DND-41 (cell line): Measurements from ENCODE around the gene CMSS1.

Experiments
- ATAC-seq: fragments of 200-7000 bp; cut with Tn5 transposase; 3 replicates; pipeline ENCODE4 v1.9.1; 2021; ENCODE audit warnings: low read depth; ENCODE audit not compliant: insufficient read depth
- DNase-seq: peaks from one replicate; pipeline ENCODE4 v3.0.0-alpha.2; 2020
- H2AFZ ChIP-seq: 2 replicates; pipeline ENCODE4 v1.6.0; 2012; ENCODE audit warnings: low read depth, low read length
- H3K27ac ChIP-seq: 2 replicates; pipeline ENCODE4 v1.5.1; 2012; ENCODE audit warnings: low read length, inconsistent platforms
- H3K27me3 ChIP-seq: fragments of 200-600 bp; sonication (generic); 2 replicates; pipeline ENCODE4 v1.6.0; 2012; ENCODE audit warnings: low read length, mild to moderate bottlenecking, inconsistent platforms; ENCODE audit not compliant: insufficient read depth, poor library complexity
- H3K36me3 ChIP-seq: 2 replicates; pipeline ENCODE4 v1.5.1; 2012; ENCODE audit warnings: low read length, inconsistent platforms; ENCODE audit not compliant: insufficient read depth
- H3K4me1 ChIP-seq: 2 replicates; pipeline ENCODE4 v1.5.1; 2012; ENCODE audit warnings: mild to moderate bottlenecking, low read length; ENCODE audit not compliant: insufficient read depth
- H3K4me2 ChIP-seq: 2 replicates; pipeline ENCODE4 v1.6.0; 2012; ENCODE audit warnings: mild to moderate bottlenecking, moderate library complexity, low read length, inconsistent platforms; ENCODE audit not compliant: insufficient read depth
- H3K4me3 ChIP-seq, 2 experiments: fragments of 200-600 bp in 1 of 2; shearing (Covaris generic) in 1 of 2; 2 replicates each; pipeline ENCODE4 v1.5.1; 2012 to 2016; ENCODE audit warnings: inconsistent platforms in 2 of 2, low read length in 2 of 2, mild to moderate bottlenecking in 2 of 2, low read depth in 1 of 2, moderate library complexity in 1 of 2
- H3K79me2 ChIP-seq: 2 replicates; pipeline ENCODE4 v1.6.0; 2012; ENCODE audit warnings: low read length, inconsistent platforms; ENCODE audit not compliant: insufficient read depth
- H3K9ac ChIP-seq: 2 replicates; pipeline ENCODE4 v1.6.0; 2012; ENCODE audit warnings: low read depth, mild to moderate bottlenecking, inconsistent platforms, low read length, moderate library complexity
- H3K9me3 ChIP-seq: 2 replicates; pipeline ENCODE4 v1.5.1; 2012; ENCODE audit warnings: low read length, moderate library complexity, mild to moderate bottlenecking, inconsistent platforms; ENCODE audit not compliant: insufficient read depth, severe bottlenecking
- H4K20me1 ChIP-seq: 2 replicates; pipeline ENCODE4 v1.6.0; 2012; ENCODE audit warnings: low read length; ENCODE audit not compliant: insufficient read depth
- CTCF ChIP-seq: IDR thresholded peaks from 2 replicates; pipeline ENCODE4 v1.5.1; 2012; ENCODE audit warnings: borderline replicate concordance, low read length, moderate library complexity, mild to moderate bottlenecking; ENCODE audit not compliant: poor library complexity, severe bottlenecking; ENCODE audit errors: extremely low read depth
- EZH2 ChIP-seq: IDR thresholded peaks from 3 replicates; pipeline ENCODE4 v1.6.1; 2012; ENCODE audit warnings: borderline replicate concordance, low read depth, mild to moderate bottlenecking, moderate library complexity, low read length, inconsistent platforms; ENCODE audit not compliant: severe bottlenecking

The CMSS1 gene

DNA sequence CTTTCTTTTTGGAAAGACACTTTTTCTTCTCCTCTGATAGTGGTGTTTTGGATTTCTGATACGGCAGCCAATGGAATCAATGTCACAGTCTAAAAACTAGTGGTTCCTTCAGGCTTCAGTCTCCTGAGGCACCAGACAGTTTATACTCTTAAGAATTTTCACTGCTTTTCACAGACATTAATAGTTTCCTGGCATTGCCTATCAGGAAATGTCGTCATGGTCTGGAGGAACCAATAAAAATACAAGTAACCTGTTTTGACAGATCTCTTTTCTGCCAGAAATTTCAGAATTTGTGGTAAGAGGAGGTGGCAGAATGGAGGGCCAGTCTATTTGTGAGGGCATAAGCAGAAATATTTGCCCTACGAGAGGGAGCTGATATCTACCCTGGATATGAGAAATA, 251.8 kb downstream of the CMSS1 start:
- H3K4me3 ChIP-seq = no peak overlapping the region
- ATAC-seq = no peak
- no peaks in the 10 kb centered on the region for H3K36me3 ChIP-seq

GRCh38 chr3:100072326-100073048, 254.8 kb downstream of the CMSS1 start:
- H3K27ac ChIP-seq = 0 out of 2 replicates have a peak overlapping the region, but pooled peaks have one; percentile 11
- H2AFZ ChIP-seq = no peak overlapping the region
- TF ChIP-seq EZH2 = no peak
- TF ChIP-seq CTCF = no peak
- peak; percentile 39 for DNase-seq
- peaks cover 31% of the 10 kb centered on the region for H3K4me1 ChIP-seq
- H3K36me3 ChIP-seq = no peaks in the 10 kb centered on the region
- no peak overlapping the region for H3K4me3 ChIP-seq
- H3K79me2 ChIP-seq = no peaks in the 10 kb centered on the region
- H3K27me3 ChIP-seq = no peaks in the 10 kb centered on the region
- H3K4me2 ChIP-seq = no peak overlapping the region
- no peak overlapping the region for H3K9ac ChIP-seq
- H3K9me3 ChIP-seq = no peaks in the 10 kb centered on the region
- no peaks in the 10 kb centered on the region for H4K20me1 ChIP-seq
- peak; percentile 75 for ATAC-seq

More for the DNA sequence above, 251.8 kb downstream of the CMSS1 start:
- Histone ChIP-seq H3K27me3 (no peaks in the 10 kb centered on the region), H2AFZ (no peak overlapping the region), H3K4me2 (no peak overlapping the region), H3K27ac (no peak overlapping the region), H3K9me3 (no peaks in the 10 kb centered on the region), H3K9ac (no peak overlapping the region), H3K4me1 (peaks cover 31% of the 10 kb centered on the region), H3K79me2 (no peaks in the 10 kb centered on the region), H4K20me1 (no peaks in the 10 kb centered on the region)
- TF ChIP-seq CTCF (no peak), EZH2 (no peak)
- no peak for DNase-seq

DNA sequence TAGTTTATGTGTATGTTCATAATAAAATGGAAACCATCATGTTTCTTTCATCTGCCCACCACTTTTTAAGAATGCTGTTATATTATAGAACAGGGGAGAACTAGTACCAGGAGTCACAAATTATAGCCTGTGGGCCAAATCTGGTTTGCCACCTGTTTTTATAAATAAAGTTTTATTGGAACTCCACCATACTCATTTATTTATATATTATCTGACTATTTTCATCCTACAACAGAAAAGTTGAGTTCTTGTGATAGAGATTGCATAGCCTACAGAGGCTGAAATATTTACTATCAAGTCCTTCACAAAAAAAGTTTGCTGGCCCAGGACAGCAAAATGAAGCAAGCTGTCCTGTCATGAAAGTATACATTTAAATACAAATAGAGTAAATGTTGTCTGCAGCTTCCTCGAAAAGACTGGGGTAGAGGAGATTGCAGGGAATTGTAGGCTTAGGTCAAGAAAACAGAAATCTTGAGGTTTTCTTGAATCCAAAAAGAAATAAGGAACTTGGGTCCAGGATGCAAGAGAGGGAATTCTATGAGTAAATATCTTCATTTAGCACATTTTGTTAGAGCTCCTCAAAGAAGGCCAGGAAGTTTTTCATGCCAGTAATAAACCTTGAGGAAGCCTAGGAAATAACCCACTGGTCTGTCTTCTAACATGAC, 255.5 kb downstream of the CMSS1 start:
- Histone ChIP-seq H3K9ac (no peak overlapping the region), H3K4me2 (peak overlapping the region; percentile 35; the same call in 1 of the 2 replicates), H3K9me3 (no peaks in the 10 kb centered on the region), H2AFZ (peak overlapping the region; percentile 2; the same call in 1 of the 2 replicates), H3K79me2 (no peaks in the 10 kb centered on the region), H4K20me1 (no peaks in the 10 kb centered on the region), H3K27me3 (no peaks in the 10 kb centered on the region), H3K4me3 (no peak overlapping the region), H3K36me3 (no peaks in the 10 kb centered on the region), H3K4me1 (peaks cover 31% of the 10 kb centered on the region), H3K27ac (peak overlapping the region; percentile 22; the same call in 1 of the 2 replicates)
- 0 out of 3 replicates have a peak, but pooled peaks have one; percentile 1 for ATAC-seq
- no peak for TF ChIP-seq EZH2
- TF ChIP-seq CTCF = no peak
- DNase-seq = no peak
